Activated CD8-positive, alpha-beta memory T cell treated with anti-CD3 and anti-CD28 coated beads, Interleukin-2, amount 50 U/mL, for 1 hour (primary cell): Measurements from ENCODE around the gene CCNY.
"Not testable (repeated sequence)": the region's sequence is repeated elsewhere in the genome, so short reads cannot be mapped to it uniquely, and the experiment has no call there.

ENCODE experiments used
- DNase-seq: peaks from one replicate; pipeline ENCODE4 v3.0.0-alpha.2; 2020; ENCODE audit errors: extremely low read depth

CCNY gene

DNA sequence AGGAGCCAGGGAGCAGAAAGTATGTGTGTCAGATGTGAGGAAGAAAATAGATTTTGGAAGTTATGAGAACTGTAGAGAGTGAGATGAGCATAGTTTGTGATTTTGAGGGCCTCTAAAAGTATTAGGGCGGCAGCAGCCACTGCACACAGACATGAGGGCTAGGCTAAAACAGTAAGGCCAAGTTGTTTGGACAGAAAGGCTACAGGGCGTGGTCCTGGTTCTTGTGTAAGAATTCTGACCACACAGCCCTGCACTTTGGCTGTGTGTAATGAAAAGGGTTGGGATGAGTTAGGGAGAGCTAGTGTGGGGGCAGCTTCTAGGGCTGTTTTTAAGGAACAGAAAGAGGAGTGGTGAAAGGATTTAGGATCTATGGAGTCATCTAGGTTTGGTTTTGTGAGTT, 67.8 kb downstream of the CCNY start:
- DNase-seq, result not testable (repeated sequence)

DNA sequence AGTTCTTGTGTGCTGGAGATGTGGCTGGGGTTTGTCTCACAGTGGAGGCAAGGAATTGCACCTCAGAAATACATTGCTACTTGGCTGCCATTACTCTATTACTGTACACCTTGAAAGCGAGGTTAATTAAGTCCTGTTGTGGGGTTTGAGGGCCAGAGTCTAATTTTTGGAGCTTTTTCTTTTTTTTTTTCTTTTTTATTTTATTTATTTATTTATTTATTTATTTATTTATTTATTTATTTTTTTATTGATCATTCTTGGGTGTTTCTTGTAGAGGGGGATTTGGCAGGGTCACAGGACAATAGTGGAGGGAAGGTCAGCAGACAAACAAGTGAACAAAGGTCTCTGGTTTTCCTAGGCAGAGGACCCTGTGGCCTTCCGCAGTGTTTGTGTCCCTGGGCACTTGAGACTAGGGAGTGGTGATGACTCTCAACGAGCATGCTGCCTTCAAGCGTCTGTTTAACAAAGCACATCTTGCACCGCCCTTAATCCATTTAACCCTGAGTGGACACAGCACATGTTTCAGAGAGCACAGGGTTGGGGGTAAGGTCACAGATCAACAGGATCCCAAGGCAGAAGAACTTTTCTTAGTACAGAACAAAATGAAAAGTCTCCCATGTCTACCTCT, 69.8 kb downstream of the CCNY start:
- not testable (repeated sequence) for DNase-seq

DNA sequence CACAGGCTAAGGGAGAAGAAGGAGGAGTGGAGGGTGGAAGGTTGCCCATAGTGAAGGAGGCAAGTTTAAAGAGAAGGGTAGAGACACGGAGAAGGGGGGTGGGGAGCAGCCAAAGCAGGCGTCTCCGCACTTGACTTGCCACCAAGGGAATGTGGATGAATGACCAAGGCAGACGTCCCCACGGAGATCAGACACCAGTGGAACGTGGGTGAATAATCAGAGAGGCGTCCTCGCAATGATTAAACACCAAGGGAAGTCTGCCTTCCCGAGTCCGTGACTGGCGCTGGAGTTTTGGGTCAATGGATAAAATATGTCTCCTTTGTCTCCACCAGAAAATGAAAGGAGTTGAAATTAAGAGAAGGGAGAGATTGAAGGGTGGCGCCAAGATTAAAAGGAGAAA, 71.4 kb downstream of the CCNY start:
- DNase-seq, result not testable (repeated sequence)

DNA sequence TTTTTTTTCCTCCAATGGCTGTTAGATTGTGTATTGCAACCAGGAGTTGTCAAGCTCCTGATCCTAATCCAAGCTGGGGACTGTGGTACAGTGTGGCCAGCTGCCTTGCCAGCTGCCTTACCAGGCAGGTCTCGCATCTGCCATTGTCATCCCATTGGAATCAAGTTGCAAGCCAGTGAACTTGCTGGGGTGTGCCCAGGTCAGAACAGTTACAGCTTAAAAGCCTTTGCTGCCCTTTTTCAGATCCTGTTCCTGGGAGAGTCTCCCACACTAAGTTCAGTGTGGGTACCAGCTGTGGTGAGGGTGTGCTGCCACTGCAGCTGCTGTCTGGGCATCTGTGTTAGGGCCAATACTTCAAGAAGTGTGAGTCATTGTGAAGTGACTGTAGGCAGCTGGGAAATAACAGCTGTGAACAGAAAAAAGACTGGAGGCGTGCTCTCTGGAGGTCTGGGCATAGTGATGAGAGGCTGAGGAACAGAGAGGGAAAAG, 72.8 kb downstream of the CCNY start:
- no peak for DNase-seq

DNA sequence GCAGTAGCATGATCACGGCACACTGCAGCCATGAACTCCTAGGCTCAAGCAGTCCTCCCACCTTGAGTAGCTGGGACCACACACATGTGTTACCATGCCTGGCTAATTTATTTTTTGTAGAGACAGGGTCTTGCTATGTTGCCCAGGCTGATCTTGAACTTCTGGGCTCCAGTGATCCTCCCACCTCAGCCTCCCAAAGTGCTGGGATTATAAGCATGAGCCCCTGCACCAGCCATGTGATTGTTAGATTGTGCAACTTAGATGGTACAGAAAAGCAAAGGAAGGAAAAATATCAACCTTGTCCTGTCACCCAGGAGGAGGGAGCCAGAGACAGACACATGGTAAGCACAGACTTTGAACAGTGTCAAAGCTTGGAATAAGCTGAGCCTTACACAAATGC, 73.5 kb downstream of the CCNY start:
- no peak for DNase-seq

DNA sequence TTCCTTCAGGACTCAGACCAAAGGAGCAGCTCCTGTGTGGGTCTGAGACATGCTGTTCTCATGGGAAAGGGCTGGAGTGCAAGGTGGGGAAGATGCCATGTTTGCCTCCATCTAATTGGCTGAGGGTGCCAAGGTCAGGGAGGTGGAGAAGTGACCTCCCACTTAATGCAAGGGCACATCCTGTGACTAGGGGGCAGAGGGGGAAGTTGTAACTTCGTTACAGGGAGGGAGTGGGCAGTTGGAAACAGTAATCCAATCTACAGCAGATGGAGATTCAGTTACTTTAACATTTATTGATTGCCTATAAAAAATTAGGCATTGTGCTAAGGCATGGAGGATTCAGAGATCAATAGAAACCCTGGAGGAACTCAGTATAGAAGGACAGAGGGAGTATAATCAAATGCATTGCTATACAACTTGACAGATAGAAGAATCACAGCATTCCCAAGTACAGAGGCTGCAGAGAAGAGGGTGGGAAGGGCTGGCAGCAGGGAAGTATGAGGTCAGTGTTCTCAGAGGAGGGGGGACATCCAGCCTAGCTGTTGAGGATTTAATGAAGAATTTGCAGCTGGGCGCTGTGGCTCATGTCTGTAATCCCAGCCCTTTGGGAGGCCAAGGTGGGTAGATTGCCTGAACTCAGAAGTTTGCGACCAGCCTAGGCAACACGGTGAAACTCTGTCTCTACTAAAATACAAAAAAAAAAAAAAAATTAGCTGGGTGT, 75.9 kb downstream of the CCNY start:
- no peak for DNase-seq

DNA sequence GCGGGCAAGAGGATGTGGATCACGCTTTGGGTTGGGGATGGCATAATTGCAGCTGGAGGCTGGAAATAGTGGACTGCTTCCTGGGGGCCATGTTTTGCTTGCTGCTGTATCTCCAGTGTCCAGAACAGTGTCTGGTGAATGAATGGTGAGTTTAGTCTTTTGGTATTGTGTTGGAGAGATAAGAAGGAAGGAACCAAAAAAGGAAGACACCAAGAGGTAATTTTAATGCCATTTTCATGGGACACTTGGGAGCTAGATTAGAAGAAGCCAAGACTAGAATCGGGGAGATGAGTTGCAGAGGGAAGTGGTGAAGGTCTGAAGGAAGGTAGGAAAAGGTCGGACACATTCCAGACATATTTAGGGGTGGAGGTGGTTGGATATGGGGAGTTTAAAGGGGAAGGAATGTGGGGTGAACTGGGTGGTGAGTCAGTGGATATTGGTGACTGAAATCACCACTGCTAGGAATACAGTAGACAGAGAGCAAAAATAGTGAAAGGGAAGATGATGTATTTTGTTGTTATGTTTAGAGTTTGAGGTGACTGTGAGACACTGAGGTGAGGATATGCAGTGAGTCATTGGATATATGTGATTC, 76.7 kb downstream of the CCNY start:
- DNase-seq, result no peak

DNA sequence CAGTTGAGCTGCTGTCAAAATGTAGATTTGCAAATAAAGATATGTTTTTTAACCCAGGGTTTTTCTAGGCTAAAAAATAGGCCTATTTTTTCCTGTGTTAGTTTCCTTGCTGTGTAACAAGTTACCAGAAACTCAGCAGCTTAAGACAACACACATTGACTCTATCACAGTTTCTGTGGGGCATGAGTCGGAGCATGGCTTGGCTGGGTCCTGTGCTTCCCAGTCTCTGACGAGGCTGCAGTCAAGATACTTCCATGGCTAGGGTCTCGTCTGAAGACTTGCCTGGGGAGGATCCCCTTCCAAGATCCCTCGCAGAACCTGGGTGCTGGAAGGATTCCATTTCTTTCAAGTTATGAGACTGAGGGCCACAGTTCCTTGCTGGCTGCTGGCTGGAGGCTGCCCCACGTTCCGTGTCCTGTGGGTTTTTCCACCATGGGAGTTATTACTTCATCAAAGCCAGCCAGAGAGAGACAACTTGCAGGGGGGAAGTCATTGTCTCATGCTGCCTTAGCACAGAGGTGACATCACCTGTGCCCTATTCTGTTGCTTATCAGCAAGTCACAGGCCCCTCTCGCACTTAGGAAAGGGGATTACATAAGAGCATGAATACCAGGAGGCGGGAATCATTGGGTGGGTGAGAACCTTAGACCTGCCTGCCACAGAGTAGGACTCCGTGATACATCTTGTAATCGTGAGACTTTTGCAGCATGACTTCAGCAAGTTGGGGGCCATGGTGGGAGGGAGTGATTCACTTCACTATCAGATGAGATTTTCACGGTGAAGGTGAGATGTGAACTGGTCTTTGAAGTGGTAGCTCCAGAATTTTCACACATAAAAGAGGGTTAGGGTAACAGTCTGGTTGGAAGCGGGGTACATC, 77.9 kb downstream of the CCNY start:
- DNase-seq, result no peak

DNA sequence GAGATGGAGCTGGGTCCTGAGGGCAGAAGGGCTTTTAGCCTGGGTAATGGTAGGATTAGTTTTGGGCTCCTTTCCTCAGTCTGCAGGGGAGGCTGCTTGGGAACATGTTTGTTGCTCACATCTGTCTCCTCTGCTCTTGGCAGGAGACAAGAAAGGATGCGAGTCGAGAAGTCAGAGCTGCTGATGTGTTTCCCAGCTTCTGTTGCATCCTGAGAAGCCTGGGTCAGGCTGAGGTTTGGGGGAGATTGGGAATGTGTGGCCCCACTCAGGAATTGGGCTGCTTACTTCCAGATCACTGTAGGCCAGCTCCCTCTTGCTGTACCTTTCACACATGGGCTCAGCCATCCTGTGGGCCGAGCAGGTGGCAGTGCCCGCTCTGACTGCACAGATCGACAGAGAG, 79.2 kb downstream of the CCNY start:
- no peak for DNase-seq

DNA sequence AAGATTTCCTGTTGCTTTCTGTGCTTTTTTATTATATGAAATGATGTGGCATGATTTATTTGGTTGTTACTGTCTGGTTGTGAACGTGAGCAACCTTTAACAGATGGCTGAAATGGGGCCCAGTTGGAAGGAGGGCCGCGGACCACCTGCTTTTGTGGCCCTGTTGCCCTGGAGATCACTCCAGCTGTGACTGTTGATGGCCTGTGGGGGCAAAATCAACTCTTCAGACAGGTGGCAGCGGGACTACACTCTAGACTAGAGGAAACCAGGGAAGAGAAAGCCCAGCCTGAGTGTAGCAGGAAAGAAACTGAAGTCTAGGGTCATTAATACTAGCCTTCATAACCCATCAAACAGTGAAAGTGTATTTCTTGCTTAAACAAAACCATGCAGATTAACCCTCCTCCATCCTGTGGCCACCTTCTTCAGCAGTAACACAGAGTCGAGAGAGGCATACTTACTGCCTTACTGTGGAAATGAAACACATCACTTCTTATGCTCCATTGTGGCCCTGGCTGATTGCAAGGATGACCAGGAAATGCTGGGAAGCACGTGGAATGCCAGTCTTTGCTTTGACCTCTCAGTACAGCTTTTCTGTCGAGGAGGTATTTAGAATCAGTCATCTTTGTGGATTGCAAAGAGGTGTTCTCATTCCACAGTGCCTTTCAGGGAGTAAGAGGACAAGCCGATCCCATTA, 80.5 kb downstream of the CCNY start:
- no peak for DNase-seq

DNA sequence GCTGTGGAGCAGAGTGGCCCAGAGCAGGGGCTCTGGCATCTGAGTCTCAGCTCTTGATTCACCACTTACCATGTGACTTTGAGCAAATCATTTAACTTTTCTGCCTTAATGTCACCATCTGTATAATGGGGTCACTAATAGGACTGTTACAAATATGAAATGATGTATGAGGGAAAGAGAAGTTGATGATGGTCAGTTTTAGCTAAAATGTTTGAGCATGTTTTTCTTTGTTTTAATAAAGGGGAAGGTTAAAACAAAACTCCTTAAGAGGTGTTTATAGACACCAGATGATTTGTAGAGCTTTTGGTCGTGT, 81.0 kb downstream of the CCNY start:
- DNase-seq, result no peak

DNA sequence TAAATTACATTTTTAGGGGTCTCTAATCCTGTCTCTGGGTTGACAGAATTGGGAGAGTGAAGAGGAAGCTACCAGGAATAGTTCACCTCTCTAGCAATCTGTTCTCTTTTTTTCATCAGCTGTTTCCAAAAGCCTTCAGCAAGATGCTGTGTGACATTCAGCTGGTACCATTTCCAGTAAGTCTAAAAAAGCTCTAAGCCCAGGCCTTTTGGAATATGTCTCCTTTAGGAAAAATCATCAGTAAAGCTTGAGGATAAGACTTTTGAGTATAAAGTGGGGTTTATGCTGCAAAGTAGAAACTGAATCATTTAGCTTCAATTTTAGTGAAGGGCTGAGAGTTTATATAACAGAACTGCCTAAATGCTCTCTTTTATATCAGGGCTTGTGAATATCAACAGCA, 81.5 kb downstream of the CCNY start:
- DNase-seq, result no peak

DNA sequence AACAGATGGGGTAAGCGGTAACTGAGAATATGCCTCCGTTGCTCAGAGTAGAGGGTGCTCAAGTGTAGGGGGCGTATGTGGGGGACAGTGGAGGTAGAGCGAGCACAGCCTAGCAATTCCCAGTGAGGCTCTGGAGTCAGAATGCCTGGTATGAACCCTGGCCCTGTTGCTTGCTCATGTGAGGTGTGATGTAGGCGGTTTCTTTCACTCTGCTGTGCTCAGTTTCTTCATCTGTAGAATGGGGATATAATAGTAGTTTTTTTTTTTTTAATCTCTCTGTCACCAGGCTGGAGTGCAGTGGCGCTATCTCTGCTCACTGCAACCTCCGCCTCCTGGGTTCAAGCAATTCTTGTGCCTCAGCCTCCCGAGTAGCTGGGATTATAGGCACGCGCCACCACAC, 82.3 kb downstream of the CCNY start:
- not testable (repeated sequence) for DNase-seq

DNA sequence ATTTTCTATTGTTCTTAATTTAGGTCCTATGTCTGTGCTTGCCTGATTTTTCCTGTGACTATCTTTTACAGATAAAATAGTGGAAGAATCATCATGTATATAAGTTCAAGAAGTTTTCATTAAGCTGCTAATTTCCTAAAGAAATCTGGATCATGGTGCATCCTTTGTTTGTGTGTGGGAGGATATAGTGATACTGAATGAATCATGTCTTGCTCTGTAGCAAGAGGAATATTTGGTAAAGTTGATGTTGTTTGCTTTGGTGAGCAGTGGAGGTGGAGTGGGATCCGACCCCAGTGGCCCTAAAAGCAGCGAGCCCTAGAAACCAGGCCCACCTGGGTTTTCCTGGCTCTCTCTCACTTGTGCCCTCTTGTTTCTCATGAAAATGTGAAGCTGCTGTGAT, 83.7 kb downstream of the CCNY start:
- no peak for DNase-seq

DNA sequence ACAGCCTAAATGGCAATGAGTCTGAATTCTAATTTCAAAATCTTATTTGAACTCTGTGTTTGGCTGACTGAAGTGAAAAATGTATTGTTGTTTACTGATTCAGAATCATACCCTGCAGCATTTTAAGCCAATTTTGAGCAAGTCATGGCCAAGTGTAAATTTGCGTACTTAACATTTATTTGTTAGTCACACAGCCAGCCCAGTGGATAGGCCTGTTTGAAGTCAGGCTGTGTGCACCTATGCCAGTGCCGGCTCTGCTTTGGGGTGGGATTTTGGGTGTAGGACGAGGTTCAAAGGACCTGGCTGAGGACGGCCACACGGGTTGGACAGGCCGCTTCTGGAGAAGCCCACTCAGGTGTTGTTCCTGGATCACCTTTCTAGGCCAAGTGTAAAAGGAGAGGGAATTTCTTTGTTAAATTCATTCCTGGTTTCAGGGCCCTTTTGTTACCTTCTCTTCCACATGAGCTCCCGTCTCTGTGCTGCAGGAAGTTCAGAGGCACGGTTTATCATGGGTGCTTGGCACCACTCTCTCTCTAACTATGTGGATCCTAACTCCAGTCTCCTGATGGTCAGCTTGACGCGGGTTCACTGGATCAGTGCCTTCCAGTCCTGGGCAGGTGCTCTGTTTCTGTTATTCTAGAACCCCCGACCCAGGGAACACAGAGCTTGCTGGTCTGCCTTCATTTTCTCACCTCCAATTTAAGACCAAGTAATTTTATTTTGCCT, 84.7 kb downstream of the CCNY start:
- no peak for DNase-seq

DNA sequence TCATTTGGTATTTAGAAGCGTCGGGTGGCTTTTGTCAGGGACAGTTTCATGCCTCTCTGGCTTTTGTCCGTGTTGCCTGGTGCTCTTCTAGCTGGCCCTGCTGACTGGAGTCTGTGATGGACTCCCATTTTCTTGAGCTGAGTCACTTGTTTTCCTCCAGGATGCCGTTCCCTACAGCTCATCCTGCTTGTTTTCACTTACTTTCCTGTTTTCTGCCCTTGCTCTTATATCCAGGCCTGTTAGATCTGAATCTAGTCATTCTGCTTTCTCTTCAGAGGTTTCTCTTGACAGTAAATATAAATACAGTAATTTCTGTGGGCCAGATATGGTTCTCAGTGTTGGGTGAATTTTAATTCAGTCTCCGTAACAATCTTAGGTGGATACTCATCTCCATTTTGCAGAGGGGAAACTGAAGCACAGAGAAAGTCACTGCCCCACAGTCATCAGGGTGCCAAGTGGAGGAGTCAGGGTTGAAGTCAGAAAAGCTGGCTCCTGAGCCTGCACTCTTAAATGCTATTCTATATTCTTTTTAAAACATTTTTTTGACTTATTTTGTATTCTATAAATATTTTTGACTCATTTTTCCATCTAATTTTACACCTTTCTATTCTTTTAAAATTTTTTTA, 85.4 kb downstream of the CCNY start:
- no peak for DNase-seq

DNA sequence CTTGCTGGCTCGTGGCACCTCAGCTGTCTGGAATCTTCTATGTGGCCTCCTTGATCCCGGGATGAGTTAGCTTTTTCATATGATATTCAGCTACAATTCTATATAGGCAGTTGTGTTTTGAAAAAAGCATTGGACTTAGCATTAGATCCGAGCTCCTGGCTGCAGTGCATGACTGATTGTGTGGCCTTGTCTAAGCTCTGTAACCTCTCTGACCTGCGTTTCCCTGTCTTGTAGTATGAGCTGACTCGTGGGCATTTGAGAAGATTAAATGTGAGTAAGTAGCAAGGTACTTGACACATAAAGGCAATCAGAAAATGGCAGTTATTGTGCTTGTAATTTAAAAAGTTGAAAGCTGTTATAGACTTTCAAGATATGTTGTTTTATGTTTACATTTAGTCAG, 85.9 kb downstream of the CCNY start:
- no peak for DNase-seq

DNA sequence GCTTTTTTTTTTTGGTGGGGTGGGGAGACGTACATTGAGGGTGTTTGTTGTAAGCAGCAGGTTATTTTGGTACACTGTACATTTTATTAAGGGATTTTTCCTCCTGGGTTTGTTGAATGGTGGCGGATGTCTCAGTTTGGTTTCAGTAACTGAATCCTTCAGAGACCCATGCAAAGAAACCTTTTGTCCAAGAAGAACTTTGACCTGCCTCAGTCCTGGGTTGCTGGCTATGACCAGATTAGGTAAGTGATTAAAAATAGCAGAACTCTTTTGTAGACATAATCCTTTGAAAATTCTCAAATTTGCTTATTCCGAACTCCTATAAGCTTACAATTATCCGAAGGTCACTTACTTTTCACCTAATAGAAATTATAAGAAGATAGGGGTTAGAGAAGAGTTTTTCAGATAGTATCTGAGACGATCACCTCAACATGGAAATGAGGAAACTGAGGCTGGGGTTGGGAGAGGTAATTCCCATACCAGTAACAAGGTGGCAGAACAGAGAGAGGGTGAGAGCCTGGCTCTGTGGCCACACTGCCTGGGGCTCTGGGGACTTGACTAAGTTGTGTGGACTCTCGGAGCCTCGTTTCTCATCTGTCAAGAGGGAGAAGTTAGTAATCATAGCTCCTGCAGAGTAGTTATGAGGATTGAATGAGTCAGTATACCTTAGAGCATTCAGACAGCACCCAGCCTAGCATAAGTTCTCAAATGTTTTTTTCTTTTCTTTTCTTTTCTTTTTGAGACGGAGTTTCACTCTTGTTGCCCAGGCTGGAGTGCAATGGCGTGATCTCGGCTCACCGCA, 87.4 kb downstream of the CCNY start:
- no peak for DNase-seq

DNA sequence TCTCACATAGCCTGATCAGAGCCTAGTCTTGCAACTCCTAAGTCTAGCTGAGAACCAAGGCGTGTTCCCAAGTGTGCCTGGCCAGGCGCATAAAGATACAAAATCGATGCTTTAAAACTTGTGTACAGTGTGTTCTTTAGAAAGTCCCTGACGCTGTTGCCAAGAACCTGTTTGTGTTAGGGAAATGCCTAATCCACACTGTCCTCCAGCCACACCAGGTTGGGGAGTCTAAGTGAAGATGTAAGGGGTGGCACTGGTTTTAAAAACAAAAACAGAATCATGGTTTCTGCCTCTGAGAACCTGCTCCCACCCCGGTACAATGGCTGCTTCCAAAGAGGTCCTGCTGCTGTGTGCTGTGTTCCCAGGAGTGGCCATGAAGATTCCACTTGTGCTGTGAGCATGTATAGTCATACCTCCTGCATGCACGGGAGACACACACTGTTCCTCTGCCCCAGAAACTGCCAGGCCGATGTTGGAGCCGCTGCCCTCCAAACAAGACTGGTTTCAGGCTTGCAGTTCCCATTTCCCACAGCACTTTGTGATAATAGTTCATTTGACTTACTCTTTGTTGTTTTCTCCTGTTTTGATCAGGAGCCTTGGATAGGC, 88.5 kb downstream of the CCNY start:
- no peak for DNase-seq
